ENCODE data around the gene RBM26.

GRCh38 chr13:79405501-79405830 lies 589 bp downstream of the RBM26 start:
- TF ChIP-seq CTCF (IDR thresholded peaks at IDR 0.05) = no peak
- TF ChIP-seq POLR2A (IDR thresholded peaks at IDR 0.05) = no peak

Measured in testis (tissue), 2 donors.